H1 (cell line): Measurements from ENCODE around the gene SPATA6L.

Experiments
- ATF3 ChIP-seq: IDR thresholded peaks from 2 replicates; pipeline ENCODE4 v1.6.1; 2011; ENCODE audit warnings: low read depth, mild to moderate bottlenecking, low read length; ENCODE audit not compliant: insufficient read depth
- CTCF ChIP-seq, 3 experiments: IDR thresholded peaks; 1 replicate in 2 of 3; 2 replicates in 1 of 3; pipeline versions ENCODE4 v1.5.1 to v1.6.1; 2011; ENCODE audit warnings: low read length in 3 of 3, mild to moderate bottlenecking in 3 of 3, inconsistent platforms in 2 of 3, low read depth in 1 of 3, moderate library complexity in 1 of 3; ENCODE audit not compliant: insufficient read depth in 1 of 3; ENCODE audit errors: control extremely low read depth in 1 of 3
- EP300 ChIP-seq, 2 experiments: IDR thresholded peaks; 1 replicate in 1 of 2; 2 replicates in 1 of 2; pipeline ENCODE4 v1.6.1; 2011 to 2012; ENCODE audit warnings: low read depth in 2 of 2, low read length in 2 of 2, mild to moderate bottlenecking in 2 of 2, borderline replicate concordance in 1 of 2, inconsistent platforms in 1 of 2, moderate library complexity in 1 of 2
- EZH2 ChIP-seq: fragments of 200-600 bp; sonication (generic); IDR thresholded peaks from 2 replicates; pipeline ENCODE4 v1.7.1; 2012; ENCODE audit warnings: low read depth, mild to moderate bottlenecking, moderate library complexity, low read length, inconsistent platforms; ENCODE audit not compliant: severe bottlenecking
- GABPA ChIP-seq: IDR thresholded peaks from 2 replicates; pipeline ENCODE4 v1.6.1; 2011; ENCODE audit warnings: mild to moderate bottlenecking, low read length, moderate library complexity, borderline replicate concordance; ENCODE audit not compliant: insufficient read depth
- TCF12 ChIP-seq: IDR thresholded peaks from 2 replicates; pipeline ENCODE4 v1.6.1; 2011; ENCODE audit warnings: low read depth, mild to moderate bottlenecking, low read length

DNA sequence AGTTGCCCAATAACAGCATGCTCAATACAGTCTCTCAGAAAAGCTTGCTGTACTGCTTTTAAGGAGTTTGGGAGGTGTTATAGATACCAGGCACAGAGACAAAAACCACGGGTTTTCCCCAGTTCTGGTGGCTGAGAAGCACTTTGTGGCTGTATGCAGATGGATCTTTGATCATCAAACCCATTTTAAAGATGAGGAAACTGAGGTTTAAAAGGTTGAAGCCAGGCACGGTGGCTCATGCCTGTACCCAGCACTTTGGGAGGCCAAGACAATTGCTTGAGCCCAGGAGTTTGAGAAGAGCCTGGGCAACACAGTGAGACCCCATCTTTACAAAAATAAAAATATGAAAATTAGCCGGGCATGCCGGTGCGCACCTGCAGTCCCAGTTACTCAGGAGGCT is 50.5 kb downstream of the SPATA6L start:
- no peak for TF ChIP-seq TCF12
- TF ChIP-seq GABPA: no peak
- TF ChIP-seq CTCF (IDR thresholded peaks at IDR 0.05; ENCODE audit: control extremely low read depth in 1 of 3, insufficient read depth in 1 of 3, low read depth in 1 of 3, low read length in 3 of 3): no peak
- TF ChIP-seq EP300 (IDR thresholded peaks at IDR 0.05; ENCODE audit: borderline replicate concordance in 1 of 2, low read depth in 2 of 2, low read length in 2 of 2): no peak
- TF ChIP-seq EZH2: no peak
- TF ChIP-seq ATF3: no peak
